ENCODE results near the gene ARHGAP18.

Gene ARHGAP18

GRCh38 chr6:129719692-129720091 lies 9.7 kb upstream of the ARHGAP18 start:
- DNase-seq = no peak

GRCh38 chr6:129717277-129717676 lies 7.3 kb upstream of the ARHGAP18 start:
- no peak for DNase-seq

GRCh38 chr6:129713806-129714333 lies 3.9 kb upstream of the ARHGAP18 start:
- DNase-seq = no peak

GRCh38 chr6:129711271-129711631 lies 1.3 kb upstream of the ARHGAP18 start:
- no peak for DNase-seq

- DNase-seq = no peak
Observed at GRCh38 chr6:129710450-129711270, 683 bp upstream of the ARHGAP18 start.

GRCh38 chr6:129709196-129709768 lies 695 bp downstream of the ARHGAP18 start:
- peak in 4 of 51 donors; percentile 9 to 55 (median 28) for DNase-seq

- DNase-seq = no peak
Observed at GRCh38 chr6:129708496-129709195, 1.3 kb downstream of the ARHGAP18 start.

- no peak for DNase-seq
Observed at GRCh38 chr6:129707882-129708495, 2.0 kb downstream of the ARHGAP18 start.

GRCh38 chr6:129707028-129707427 lies 2.9 kb downstream of the ARHGAP18 start:
- DNase-seq = no peak

- no peak for DNase-seq
Observed at GRCh38 chr6:129705212-129705611, 4.8 kb downstream of the ARHGAP18 start.

GRCh38 chr6:129704708-129705107 lies 5.3 kb downstream of the ARHGAP18 start:
- DNase-seq = no peak

GRCh38 chr6:129701721-129702455 lies 8.1 kb downstream of the ARHGAP18 start:
- no peak for DNase-seq

GRCh38 chr6:129700666-129701065 lies 9.3 kb downstream of the ARHGAP18 start:
- no peak for DNase-seq

- no peak for DNase-seq
Observed at GRCh38 chr6:129699659-129700058, 10.3 kb downstream of the ARHGAP18 start.

- no peak for DNase-seq
Observed at GRCh38 chr6:129698430-129698829, 11.5 kb downstream of the ARHGAP18 start.

- DNase-seq = no peak
Observed at GRCh38 chr6:129697788-129698187, 12.2 kb downstream of the ARHGAP18 start.

- DNase-seq = no peak
Observed at GRCh38 chr6:129696843-129697242, 13.1 kb downstream of the ARHGAP18 start.

- no peak for DNase-seq
Observed at GRCh38 chr6:129696028-129696418, 14.0 kb downstream of the ARHGAP18 start.

- no peak for DNase-seq
Observed at GRCh38 chr6:129695373-129696027, 14.5 kb downstream of the ARHGAP18 start.

- no peak for DNase-seq
Observed at GRCh38 chr6:129694036-129694435, 15.9 kb downstream of the ARHGAP18 start.

GRCh38 chr6:129692467-129692866 lies 17.5 kb downstream of the ARHGAP18 start:
- no peak for DNase-seq

Data from hypothalamus (tissue), 51 donors.